Upper lobe of left lung (tissue), 6 donors: ENCODE results near the gene DLGAP1. TPM values are rescaled to one million over a fixed set of nuclear protein-coding genes. Genes with fewer than 3 reads are reported as not detected.
A peak's percentile ranks its signal among the peaks of the same experiment; 100 is the strongest.

Source experiments
- ATAC-seq, 2 donors: fragments of 200-7000 bp; cut with Tn5 transposase; one replicate each; pipeline ENCODE4 v1.9.1; 2022; ENCODE audit warnings: mild to moderate bottlenecking in 2 of 2, moderate library complexity in 2 of 2; ENCODE audit not compliant: low FRiP score in 2 of 2
- DNase-seq, 2 donors: peaks; one replicate each; pipeline ENCODE4 v3.0.0-alpha.2; 2019 to 2020
- H3K27ac ChIP-seq, 4 donors: fragments of 200-600 bp; sonication (generic); one replicate each; pipeline ENCODE4 v1.5.1; 2016 to 2019
- H3K27me3 ChIP-seq, 4 donors: fragments of 200-600 bp; sonication (generic); one replicate each; pipeline ENCODE4 v1.5.1; 2017 to 2019
- H3K36me3 ChIP-seq, 4 donors: fragments of 200-600 bp; sonication (generic); one replicate each; pipeline ENCODE4 v1.5.1; 2016 to 2019
- H3K4me1 ChIP-seq, 4 donors: fragments of 200-600 bp; sonication (generic); one replicate each; pipeline ENCODE4 v1.5.1; 2018 to 2019
- H3K4me3 ChIP-seq, 4 donors: fragments of 200-600 bp; sonication (generic); one replicate each; pipeline ENCODE4 v1.5.1; 2017 to 2019; ENCODE audit warnings: mild to moderate bottlenecking in 2 of 4, moderate library complexity in 1 of 4
- H3K9me3 ChIP-seq, 4 donors: fragments of 200-600 bp; sonication (generic); one replicate each; pipeline ENCODE4 v1.5.1; 2018 to 2019
- EP300 ChIP-seq, 4 donors: sonication (generic); formaldehyde crosslinking; IDR thresholded peaks; one replicate each; pipeline ENCODE4 v1.5.1; 2017; ENCODE audit warnings: antibody characterized with exemption in 4 of 4, control low read depth in 2 of 4
- POLR2A ChIP-seq, 4 donors: fragments of 450-650 bp; IDR thresholded peaks; one replicate each; pipeline ENCODE4 v1.5.1; 2016 to 2017; ENCODE audit warnings: antibody characterized with exemption in 4 of 4, mild to moderate bottlenecking in 2 of 4
- POLR2AphosphoS5 ChIP-seq, 2 donors: sonication (generic); formaldehyde crosslinking; IDR thresholded peaks; one replicate each; pipeline ENCODE4 v1.5.1; 2017; ENCODE audit warnings: antibody characterized with exemption in 2 of 2
- WGBS, 2 donors: methylation state at CpG; one replicate each; pipeline ENCODE4 v1.1.5; 2017 to 2018; 5-methylcytosine and 5-hydroxymethylcytosine counted together
- total RNA-seq, 6 donors: library from RNA; depleted of rRNA in 4 of 6; stranded (reverse); fragments of >200 nt in 4 of 6; gene quantifications; one replicate each; pipeline versions ENCODE4 v1.1.0 to v1.2.1, GENCODE V29; 2016 to 2021
- TF ChIP-seq, protein P1 (sequence below), 6 experiments: fragments of 450-650 bp in 4 of 6; fragments of 200-600 bp in 2 of 6; sonication (generic) in 2 of 6; IDR thresholded peaks; one replicate each; pipeline ENCODE4 v1.5.1; 2016 to 2019; ENCODE audit warnings: antibody characterized with exemption in 6 of 6
- donor health status: DM: no; HTN: no; CAD: no; lungs with moderate emphysema.
- donor health status: DM: no; HTN: yes; CAD: no; lungs with severe emphysema.

Gene DLGAP1
- total RNA-seq, 6 donors from 2014 or later, result 2.1 to 4.6 (median 3.6) TPM

DNA sequence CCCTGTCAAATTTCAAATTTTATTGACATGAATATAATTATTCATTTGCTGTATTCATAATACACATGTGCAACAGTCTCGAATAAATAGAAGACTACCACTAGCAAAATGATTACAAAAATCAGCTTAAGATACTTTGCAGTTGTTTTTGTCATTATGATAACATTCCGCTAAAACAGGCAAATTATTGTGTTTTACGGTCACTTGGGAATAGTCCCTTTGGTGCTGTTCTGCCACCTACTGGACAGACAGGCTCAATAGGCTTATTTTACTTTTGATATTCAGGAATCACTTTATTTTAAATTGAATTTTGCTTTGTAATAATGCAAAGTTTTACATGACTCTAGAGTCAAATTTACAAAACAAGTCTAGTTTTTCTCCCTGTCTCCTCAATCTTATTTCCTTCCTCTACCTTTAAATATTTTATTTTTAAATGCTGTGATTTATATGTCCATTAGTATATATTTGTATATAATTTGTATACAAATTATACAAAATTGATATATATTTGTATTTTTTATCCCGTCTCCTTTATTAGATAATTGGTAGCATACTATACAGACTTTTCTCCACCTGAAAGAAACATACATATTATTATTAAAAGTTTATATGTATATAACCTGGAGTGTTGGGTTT lies 456.3 kb downstream of the DLGAP1 start:
- WGBS, 2 donors, result 10 to 19% methylated on average over 4 of the region's 4 CpGs
- no peaks in the 10 kb centered on the region for H3K4me1 ChIP-seq
- H3K4me3 ChIP-seq, result no peak overlapping the region
- peak in 1 of 2 donors; percentile 64 for ATAC-seq
- H3K9me3 ChIP-seq, result no peaks in the 10 kb centered on the region
- DNase-seq, result no peak
- TF ChIP-seq EP300 (IDR thresholded peaks at IDR 0.05), result no peak
- no peak for TF ChIP-seq POLR2AphosphoS5 (IDR thresholded peaks at IDR 0.05)
- TF ChIP-seq, protein P1, sequence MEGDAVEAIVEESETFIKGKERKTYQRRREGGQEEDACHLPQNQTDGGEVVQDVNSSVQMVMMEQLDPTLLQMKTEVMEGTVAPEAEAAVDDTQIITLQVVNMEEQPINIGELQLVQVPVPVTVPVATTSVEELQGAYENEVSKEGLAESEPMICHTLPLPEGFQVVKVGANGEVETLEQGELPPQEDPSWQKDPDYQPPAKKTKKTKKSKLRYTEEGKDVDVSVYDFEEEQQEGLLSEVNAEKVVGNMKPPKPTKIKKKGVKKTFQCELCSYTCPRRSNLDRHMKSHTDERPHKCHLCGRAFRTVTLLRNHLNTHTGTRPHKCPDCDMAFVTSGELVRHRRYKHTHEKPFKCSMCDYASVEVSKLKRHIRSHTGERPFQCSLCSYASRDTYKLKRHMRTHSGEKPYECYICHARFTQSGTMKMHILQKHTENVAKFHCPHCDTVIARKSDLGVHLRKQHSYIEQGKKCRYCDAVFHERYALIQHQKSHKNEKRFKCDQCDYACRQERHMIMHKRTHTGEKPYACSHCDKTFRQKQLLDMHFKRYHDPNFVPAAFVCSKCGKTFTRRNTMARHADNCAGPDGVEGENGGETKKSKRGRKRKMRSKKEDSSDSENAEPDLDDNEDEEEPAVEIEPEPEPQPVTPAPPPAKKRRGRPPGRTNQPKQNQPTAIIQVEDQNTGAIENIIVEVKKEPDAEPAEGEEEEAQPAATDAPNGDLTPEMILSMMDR (IDR thresholded peaks at IDR 0.05), result peak; percentile 37 to 68 (median 54)
- no peak for TF ChIP-seq POLR2A (IDR thresholded peaks at IDR 0.05)
- no peaks in the 10 kb centered on the region for H3K36me3 ChIP-seq
- H3K27ac ChIP-seq, result no peak overlapping the region
- no peaks in the 10 kb centered on the region for H3K27me3 ChIP-seq

DNA sequence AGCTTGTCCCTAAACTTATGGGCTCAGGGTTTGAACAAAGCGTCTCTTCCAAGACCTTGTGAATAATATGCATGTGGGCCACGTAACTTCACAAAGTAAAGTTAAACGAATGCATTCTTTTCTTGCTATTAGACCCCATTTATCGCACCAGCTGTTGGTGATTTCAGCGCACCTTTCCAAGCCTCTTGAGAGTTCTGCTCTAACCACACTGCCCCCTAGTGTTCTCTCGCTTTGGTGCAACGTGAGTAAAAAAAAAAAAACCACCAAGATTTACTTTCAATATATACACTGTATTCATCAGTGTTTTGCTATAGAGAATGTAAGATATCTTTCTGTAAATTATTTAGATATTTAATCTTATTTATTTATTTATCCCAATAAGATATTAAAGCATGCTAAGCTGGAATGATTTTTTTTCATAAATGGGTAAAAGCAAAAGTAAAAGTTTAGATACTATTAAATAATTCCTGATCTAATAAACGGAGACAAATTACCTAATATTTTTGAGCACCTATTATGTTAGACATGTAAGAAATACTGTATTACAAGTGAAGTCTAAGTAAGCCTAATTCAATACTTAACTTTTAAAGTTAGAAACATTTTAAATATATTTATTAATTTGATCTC lies 459.5 kb downstream of the DLGAP1 start:
- H3K36me3 ChIP-seq, result no peaks in the 10 kb centered on the region
- no peaks in the 10 kb centered on the region for H3K4me1 ChIP-seq
- no peak for TF ChIP-seq POLR2A (IDR thresholded peaks at IDR 0.05)
- TF ChIP-seq, protein P1 (IDR thresholded peaks at IDR 0.05), result peak; percentile 18 to 78 (median 50)

DNA sequence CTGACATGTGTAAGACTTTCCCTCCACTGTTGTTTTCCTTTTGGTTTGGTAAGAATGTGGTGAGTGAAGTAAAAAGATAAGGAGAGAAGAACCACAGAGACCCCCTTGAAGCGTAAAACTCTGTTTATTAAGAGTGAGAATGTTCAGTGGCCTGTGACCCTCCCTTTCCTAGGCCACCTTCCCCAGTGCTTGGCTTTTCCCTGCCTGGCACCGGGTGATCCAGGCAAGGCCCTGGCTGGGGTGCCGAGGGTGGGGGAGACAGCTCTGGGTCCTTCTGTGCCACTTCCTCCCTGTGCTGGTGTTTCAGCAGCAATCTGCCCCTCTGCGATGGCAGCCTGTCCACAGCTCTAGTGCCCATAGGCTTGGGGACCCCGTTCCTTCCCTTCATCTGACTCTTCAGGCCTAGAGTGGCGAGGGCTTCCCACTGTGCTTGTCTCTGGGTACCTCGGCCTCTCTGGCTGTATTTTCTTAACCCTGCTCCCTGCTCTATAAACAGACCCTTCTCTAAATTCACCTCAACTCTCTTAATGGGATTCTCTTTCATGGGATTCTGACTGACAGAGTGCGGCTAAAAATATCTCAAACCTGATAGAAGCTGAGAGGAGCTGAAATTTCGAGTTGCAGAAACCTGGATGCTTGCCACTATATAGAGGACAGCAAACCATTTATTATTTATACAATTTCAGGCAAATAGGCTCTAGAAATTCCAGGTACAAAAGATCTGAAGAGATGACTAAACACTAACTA lies 461.0 kb downstream of the DLGAP1 start:
- H3K36me3 ChIP-seq, result no peaks in the 10 kb centered on the region
- no peak for ATAC-seq
- TF ChIP-seq EP300 (IDR thresholded peaks at IDR 0.05), result no peak
- no peak for TF ChIP-seq POLR2A (IDR thresholded peaks at IDR 0.05)
- no peak for TF ChIP-seq POLR2AphosphoS5 (IDR thresholded peaks at IDR 0.05)
- TF ChIP-seq, protein P1 (IDR thresholded peaks at IDR 0.05), result no peak
- no peaks in the 10 kb centered on the region for H3K4me1 ChIP-seq
- H3K27me3 ChIP-seq, result no peaks in the 10 kb centered on the region
- 77 to 82% methylated on average over 9 of the region's 9 CpGs for WGBS, 2 donors
- H3K9me3 ChIP-seq, result no peaks in the 10 kb centered on the region
- H3K27ac ChIP-seq, result no peak overlapping the region
- H3K4me3 ChIP-seq, result no peak overlapping the region
- DNase-seq, result peak in 1 of 2 donors; percentile 13

More for the DNA sequence above, 459.5 kb downstream of the DLGAP1 start:
- DNase-seq (peak in 1 of 2 donors; percentile 42), ATAC-seq (peak in 1 of 2 donors; percentile 69)
- WGBS, 2 donors, result 19 to 20% methylated on average over 8 of the region's 8 CpGs
- H3K9me3 ChIP-seq, result no peaks in the 10 kb centered on the region
- no peaks in the 10 kb centered on the region for H3K27me3 ChIP-seq
- H3K4me3 ChIP-seq, result no peak overlapping the region
- H3K27ac ChIP-seq, result no peak overlapping the region

DNA sequence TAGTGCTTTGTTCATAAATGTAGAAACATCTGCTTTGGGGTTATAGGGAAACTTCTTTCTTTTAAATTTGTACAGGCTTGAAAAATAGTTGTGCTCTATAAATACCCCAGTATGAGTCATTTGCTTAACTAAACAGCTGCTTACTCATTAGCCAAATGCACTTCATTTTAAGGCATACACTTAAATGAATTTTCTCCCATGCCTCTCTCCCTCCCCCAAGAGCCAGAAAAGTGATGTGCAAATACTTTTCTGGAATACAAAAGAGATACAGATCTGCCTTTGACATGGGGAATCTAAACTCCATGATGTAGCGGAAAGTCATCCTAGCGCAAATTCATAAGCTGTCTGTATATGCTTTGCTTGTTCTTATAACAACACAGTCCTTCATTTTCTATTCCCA lies 469.4 kb downstream of the DLGAP1 start:
- ATAC-seq (no peak), DNase-seq (no peak)
- H3K27me3 ChIP-seq, result no peaks in the 10 kb centered on the region
- H3K4me1 ChIP-seq, result peaks cover 0 to 7% (median 2%) of the 10 kb centered on the region in 4 donors
- no peaks in the 10 kb centered on the region for H3K36me3 ChIP-seq
- no peak overlapping the region for H3K27ac ChIP-seq
- H3K4me3 ChIP-seq, result no peak overlapping the region
- 93 to 99% methylated on average over 2 of the region's 2 CpGs for WGBS, 2 donors
- H3K9me3 ChIP-seq, result no peaks in the 10 kb centered on the region
- TF ChIP-seq, protein P1 (IDR thresholded peaks at IDR 0.05), result no peak
- no peak for TF ChIP-seq EP300 (IDR thresholded peaks at IDR 0.05)
- no peak for TF ChIP-seq POLR2AphosphoS5 (IDR thresholded peaks at IDR 0.05)
- no peak for TF ChIP-seq POLR2A (IDR thresholded peaks at IDR 0.05)
